ENCODE results near the gene ATP1A1.
A peak's percentile ranks its signal among the peaks of the same experiment; 100 is the strongest.

ATP1A1 gene

DNA sequence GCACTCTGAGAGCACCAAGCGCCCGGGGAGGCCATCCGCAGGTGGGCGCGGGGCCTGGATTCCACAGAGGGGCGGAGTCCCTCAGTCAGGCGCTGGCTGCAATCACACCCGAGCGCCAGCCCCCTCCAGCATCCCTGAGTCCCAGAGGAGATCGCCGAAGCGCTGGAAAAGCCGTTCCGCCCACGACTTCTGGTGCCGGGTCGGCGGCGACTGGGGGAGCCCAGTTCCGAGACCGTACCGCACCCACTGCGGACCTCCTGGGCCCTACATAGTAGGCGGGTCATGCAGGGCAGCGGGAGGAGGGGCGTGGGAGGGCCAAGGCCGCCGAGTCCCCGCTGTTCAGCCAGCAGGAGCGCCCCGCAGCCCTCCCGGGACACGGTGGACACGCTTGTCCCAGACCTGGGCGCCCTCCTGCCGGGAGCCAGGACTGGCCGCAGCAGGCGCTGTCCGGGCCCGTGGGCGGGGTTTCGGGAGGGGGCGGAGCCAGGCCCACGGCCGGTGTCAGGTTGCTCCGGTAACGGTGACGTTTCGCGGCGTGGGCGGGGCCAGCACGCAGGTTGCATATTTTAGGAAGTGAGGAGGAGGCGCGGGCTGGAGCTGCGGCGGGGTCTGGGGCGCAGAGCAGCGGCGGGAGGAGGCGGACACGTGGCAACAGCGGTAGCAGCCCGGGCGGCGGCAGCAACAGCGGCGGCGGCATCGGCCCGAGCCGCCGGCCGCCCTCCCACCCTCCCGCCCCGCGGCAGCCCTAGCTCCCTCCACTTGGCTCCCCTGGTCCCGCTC lies at the start of gene ATP1A1:
ATP1A1 (plus strand) TSS at position 594 of the 780 bp plus-strand sequence. CDS start 268 bp downstream, outside the sequence.
- DNase-seq, result peak; percentile 57

DNA sequence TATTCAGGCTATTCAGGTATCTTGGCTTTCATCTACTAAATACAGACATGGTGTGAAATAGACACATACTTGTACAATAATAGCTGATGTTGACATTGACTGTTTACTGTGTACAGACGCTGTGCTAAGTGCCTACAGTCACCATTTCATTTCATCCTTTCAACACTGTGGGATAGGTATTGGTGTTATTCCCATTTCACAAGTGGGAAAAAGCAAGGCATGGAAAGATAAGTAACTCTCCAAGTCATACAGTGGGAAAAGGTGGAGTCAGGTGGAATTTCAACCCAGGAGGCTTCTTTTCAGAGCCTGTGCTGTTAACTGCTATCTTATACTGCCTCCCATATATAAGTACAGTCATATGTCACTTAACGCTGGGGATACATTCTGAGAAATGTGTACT lies 49.6 kb upstream of the ATP1A1 start:
- no peak for DNase-seq

DNA sequence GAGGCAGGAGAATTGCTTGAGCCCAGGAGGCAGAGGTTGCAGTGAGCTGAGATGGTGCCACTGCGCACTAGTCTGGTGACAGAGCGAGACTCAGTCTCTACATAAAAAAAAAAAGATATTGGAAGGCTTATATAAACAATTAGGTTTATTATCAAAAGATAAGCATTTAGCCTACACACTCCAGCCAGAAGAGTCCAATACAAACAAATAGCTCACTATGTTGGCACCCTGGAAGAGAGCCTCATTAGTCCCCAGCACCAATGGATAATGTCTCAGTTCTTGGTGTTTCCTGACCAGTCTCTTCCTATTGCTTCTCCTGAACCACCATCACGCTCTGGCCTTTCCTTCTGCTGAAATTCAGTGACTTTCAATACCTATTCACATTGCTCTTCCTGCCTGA lies 48.6 kb upstream of the ATP1A1 start:
- DNase-seq, result no peak

DNA sequence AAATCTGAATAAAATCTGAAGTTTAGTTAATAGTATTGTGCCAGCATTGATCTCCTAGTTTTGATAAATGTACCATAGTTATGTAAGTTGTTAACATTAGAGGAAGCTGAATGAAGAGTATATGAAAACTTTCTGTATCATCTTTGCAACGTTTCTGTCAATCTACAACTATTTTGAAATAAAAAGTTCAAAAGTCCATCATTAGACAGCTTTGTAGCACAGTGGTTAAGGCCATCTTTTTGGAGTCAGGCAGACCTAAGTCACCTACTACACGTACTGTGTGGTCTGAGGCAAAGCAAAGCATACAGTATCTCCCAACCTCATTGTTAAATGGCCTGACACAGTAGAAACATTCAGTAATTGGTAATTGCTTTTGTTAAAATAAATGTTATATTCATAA lies 47.9 kb upstream of the ATP1A1 start:
- DNase-seq, result no peak

DNA sequence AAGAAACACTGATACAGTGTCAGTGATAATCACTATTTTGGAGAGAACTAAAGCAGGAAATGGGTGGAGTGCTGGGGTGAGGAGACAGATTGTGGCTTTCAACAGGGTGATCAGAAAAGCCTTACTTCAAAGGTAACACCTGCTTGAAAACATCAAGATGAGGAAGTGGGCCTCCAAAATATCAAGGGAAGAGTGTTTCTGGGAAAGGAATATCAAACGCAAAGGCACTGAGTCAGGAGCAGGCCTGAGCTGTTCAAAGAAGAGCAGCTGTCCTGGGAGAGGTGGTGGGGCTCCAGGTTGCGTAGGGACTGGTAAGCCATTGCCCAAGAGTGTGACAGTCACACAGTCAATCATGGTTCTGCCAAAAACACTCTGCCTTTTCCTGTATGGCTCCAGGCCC lies 47.1 kb upstream of the ATP1A1 start:
- DNase-seq, result no peak

DNA sequence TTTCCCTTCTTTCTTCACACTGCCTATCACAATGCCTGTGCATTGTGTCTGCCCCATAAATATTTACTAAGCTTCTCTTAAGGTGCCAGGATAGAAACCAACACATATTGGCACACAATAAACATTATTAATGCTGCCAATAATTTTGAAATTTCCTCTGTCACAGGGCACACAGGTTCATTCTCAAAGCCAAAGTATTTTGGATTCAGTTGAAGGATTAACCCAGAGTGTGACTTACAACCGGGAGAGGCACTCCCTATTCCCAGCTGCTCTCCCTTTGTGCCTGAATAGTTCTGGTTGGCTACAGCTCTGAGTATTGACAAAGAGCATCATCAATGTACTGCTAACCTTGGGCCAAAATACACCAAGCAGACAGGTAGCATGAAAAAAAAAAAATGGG lies 46.6 kb upstream of the ATP1A1 start:
- DNase-seq, result no peak

DNA sequence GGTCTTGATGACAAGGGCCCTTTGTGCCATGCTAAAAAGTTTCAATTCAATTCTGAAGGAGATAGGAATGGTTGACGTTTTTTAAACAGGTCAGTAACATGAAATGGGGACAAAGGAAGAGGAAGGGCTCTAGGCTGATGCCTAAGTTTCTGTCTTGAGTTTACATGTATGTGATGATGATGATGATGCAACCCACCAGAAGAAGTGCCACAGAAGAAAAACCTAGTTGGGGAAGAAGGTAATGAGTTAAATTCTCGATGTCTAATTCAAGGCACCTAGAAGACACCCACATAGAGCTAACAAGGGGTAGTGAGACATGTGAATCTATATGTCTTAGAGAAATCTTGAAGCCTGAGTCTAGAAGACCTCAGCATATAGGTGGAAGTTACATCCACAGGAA lies 44.4 kb upstream of the ATP1A1 start:
- no peak for DNase-seq

DNA sequence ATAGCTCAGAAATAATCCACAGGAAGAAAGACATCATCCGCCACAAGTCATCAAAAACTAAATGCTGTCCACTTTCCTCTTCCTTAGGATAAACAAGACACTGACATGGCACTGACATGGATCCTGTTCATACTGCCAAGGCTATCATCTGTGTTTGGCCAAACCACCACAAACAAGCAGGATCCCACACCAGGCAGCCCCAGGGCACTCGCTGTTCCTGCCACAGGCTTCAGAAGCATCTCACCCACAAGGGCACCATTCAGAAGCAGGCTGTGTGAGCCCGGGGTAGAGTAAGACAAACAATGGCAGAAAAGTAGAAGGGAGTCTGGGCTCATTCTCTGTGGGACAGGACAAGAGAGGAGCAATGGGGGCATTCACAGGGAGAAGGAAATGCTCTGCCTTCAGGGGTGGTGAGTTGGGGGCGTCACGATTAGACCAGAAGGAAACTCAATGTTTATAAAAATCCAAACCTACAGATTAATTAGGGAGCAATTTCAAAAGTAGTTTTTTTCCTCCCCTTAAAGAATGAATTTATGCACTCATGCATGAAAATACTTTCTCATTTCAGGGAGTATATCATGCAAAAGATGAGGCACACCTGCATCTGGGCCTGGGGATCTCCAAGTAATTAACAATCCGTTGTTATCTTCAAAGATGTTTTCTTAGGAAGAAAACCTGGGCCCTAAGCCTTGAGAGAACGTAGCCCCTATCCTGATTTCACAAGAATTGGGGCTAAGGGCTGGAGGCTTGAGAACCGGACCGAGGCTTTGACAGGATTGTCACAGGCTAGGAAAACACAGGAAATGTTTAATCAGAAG lies 43.3 kb upstream of the ATP1A1 start:
- no peak for DNase-seq

DNA sequence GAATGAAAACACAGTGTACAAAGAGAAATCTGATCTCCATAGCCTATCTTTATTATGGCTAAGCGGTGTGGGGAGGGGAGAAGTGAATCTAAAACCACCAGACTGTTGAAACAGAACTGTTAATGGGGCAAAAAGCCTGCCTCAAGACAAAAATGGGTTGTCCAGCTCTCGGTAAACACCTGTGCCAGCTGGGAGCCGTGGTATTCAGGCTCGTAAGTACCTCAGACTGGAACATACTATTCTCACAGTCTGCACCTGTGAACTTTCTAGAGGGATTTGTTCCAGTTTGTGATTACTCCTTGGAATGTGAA lies 42.7 kb upstream of the ATP1A1 start:
- DNase-seq, result no peak

DNA sequence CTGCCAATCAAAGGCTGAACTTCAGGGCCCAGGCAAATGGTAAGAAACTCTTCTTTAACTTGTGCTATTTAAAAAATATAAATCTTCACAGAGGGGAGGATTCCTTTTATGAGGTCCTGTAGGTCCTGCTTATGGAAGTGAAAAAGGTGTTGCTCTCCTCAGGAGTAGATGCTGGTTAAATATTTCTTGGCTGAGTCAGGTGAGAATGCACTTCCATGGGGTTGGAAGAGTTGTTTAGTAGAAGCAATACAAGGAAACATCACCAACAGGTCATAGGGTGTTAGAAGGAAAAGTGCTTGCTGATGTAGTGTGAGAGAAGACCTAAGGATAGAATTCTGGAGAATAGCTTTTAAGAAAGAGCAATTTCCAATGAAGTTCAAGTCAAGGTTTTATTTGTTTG lies 42.2 kb upstream of the ATP1A1 start:
- no peak for DNase-seq

DNA sequence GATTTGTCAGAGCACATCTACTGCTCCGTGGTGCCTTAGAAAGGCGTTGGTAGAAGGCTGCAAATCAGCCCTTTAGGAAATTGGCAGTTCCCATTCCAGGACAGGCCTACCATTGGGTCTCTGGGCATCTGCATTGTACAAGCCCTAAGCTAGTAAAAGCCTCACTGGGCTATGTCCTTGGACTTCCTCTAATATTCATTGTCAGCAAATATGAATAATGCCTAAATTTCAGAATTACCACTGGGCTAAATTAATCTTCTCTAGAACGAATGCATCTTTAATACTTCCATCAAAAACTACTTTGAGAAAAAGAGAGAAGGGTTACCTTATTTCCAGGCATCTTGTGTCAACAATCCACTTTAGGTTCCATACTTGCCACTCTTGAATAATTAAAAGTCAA lies 41.5 kb upstream of the ATP1A1 start:
- no peak for DNase-seq

DNA sequence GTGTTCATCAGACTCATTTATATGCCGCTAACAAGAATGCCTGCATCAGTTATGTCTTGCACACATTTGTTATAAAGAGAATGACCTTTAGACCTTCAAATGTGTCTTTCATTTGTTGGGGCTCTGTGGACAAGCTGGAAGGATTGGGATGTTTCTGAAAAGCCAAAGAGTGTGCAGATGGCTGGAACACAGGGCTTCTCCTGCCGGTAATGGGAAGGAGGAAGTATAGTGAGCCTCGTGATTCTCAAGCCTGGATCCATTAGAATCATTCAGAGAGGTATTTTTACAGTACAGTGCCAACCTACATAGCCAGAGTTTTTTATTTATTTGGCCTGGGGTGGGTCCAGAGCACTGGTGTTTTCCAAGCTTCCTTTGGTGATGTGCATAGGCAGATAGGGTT lies 40.6 kb upstream of the ATP1A1 start:
- DNase-seq, result no peak

DNA sequence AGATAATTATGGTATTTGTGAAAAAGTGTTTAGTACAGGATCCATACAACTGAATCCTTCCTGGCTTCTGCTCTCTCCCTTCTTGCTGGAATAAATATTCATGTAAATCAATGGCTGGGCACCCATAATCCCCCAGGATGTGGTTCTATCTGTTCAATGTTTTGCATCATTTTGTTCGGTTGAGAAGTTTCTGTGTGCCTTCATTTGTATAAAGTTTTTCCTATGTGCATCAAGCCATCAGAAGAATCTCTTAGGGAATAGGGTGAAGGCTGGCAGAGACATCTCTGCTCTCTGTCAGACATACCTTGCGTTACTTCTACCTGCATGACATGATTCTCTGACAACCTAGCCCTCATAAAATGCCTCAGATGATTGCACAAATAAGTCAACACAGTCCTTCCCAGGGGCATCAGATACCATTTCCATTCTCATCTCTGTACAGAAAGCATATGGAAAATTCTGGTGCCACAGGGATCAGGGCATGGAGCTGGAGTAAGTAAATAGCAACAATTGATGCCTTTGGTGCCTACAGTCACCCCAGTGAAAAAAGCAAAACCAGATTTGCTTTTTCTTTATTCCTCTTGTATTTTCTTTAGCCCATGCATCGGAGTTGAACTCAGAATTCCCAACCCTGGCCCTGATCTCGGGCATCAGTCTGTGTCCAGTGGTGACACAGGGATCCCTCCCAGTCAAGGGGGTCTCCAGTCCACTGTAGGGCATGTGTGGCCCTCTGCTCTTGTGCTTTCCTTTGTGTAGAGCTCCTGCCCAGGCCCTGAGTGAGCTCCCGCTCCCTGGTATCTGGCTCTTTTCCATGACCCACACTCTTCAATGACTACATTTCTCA lies 39.7 kb upstream of the ATP1A1 start:
- no peak for DNase-seq

DNA sequence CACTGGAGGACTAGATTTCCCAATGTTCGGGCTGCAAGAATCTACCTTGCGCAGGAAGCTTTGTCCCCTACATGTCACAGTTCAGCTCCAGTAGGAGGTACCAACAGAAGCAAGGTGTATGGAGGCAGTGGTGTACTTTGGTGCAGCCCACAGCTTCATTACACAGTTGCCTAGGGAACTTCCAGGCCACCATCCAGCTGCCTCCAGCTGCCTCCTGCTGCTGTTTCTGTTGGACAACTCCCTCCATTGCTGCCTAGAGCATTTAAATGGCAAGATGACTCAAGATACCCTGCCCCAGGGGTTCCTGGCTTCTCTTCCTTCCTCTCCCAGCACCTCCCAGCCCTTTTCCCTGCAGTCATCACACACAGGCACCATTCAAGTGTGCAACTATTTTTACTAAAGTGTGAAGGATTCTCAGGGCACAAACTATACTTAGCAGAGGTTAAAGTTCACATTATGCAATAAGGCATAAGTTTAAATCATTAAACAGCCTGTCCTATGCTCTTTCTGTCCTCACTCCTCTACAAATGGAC lies 39.0 kb upstream of the ATP1A1 start:
- DNase-seq, result no peak

DNA sequence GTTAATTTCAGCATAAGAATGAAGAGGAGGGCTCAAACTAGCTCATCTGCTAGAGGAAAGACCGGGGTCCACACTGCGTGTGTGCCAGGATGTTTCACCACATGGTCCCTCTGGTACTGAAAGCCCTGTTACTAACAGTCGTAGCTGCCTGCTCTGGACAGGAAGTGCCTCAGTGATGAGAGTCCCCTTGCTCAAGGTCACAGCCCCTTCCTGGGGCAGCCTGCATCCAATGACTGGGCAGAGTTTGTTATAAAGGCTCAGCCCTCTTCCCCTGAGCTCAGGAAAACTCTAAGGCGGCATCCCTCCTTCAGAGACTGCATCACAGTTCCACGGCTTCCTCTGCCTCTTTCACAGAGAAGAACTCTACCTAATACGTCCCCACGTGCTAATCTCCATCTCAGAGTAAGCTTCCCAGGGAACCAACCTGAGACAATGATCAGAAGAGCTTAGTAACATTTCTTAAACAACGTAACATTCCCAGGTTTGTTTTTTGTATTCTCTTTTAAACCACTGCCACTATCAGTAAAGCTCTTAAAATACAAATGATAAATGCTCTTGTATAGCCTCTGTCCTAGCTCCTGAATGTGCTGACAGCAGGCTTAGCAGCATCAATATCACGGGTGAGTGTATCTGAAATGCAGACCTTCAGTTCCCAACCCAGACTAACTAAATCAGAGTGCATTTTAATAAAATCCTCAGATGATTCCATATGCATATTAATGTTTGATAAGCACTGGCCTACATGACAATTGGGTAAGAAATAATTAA lies 38.0 kb upstream of the ATP1A1 start:
- DNase-seq, result no peak

DNA sequence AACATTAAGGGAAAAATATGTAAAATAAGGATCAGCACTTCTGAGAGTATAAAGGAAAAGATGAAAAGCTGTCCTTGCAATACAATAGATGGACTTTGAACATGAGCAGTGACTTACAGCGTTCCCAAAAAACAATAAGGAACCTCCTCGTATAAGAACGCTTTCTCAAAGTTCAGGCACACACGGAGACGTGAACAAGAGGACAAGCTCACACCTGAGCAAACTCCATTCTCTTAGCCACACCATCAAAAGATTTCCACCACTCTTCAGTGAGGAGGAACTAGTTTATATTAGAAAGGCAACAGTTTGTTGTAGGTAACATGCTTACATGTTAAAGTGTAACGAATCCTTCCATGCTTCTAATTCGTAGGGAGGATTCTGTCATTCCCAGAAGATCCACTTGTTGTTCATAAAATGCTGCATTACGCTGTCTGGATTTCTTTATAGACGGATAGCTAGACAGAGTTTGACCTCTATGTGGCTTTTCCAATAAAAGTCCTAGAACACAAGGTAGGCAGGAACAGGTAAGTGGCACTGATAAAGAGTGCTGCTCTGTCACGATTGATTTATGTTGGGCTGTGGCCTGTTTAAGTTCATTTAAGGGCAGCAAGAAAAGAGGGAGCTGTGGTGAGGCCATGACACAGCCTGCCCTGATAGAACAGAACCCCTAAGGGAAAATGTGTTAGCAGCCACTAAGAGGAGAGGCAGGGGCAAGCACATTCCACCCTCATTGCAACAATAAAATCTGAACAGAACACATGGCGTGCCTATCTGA lies 37.0 kb upstream of the ATP1A1 start:
- no peak for DNase-seq

DNA sequence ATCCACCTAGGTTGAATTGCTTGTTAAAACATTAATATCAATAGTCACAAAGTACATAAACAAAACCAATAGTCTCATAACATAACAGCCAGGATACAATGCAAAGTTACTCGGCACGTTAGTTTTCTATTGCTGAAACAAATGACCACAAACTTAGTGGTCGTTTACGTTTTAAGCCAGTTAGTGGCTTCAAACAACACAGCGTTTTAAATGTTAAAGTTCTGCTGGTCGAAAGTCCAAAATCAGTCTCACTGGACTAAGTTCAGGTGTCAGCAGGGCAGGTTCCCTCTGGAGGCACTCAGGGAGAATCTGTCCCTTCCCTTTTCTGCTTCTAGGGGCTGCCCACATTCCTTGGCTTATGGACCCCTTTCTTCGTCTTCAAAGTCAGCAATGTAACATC lies 35.6 kb upstream of the ATP1A1 start:
- DNase-seq, result no peak

DNA sequence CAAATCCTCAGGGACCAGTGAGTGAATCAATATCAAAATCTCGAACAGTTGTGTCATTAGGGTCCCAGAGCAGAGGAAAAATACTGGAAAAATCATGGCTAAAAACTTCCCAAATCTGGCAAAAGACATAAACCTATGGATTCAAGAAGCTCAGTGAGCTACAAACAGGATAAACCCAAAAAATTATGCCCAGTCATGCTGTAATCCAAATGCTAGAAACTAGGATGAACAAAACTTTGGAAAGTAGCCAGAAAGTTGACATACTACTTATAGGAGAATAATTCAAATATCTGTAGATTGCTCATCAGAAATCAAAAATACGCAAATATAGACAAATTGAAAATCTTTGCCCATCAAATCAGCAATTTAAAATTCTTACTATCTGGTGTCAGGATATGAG lies 34.6 kb upstream of the ATP1A1 start:
- DNase-seq, result no peak

DNA sequence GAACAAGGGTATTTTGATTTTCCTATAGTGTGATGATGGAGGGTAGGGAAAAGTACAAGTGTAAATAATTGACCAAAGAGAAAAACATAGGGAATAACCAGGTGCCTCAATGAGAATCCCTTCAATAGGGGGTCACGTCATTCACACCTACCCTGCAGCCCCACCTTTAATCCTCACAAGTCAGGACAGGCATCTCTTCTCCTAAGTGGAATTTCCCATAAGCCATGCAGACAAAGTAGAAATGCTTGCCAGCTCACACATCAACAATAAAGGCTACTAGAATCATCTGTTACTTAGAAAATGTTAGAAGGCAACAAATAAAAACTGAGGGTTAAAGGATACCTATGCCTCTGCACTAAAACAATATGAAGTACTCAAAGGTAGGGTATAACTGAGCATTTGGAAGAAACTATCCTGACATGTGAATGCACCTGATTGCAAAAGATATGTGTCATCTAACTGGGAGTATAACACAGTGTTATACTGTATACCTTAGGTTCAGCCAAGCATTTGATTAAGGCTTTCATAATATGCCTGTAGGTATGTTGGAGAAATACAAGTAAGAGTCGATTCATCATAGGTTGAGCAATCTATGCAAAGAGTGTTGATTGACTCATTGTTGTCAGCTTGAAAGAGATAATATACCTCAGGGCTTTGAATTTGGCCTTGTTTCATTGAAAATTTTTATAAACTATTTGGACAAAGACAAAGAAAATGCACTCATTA lies 32.4 kb upstream of the ATP1A1 start:
- no peak for DNase-seq

DNA sequence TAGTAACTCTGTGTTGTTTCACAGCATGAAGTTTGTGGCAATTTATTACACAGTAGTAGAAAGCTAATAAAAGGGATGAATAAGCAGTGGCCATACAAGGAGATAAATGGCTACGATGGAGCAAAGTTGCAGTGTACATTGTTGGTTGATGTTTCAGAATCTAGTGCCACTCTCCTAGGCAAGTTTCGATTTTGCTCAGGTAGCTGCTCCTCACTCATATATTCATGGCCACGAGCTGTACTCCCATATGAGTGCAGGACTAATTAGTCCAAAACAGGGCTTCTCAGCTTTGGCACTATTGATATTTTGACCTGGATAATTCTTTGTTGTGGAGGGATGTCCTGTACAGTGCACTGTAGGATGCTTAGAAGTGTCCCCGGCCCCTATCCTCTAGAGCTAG lies 30.0 kb upstream of the ATP1A1 start:
- DNase-seq, result no peak

DNA sequence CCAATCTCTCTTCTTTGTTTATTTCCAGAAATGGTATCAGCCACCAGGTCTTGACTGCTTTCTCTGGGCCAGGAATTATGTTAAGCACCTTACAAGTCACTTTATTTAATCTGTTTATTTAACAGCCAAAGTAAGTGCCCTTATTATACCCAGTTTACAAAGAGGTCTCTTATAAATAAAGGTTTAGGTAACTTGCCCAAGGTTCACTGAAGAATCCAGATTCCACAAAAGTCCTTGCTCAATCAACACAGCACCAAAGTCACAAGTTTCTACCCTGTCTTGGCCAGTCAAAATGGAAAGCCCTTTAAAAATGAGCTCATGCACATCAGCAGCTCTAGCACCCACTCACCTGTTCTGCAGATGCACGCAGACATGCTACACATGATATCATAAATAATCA lies 28.0 kb upstream of the ATP1A1 start:
- DNase-seq, result no peak

Data from NCI-H1417 treated with DMSO at 0.1 percent for 48 hours (cell line).